HG02852 (cell line): Measurements from ENCODE around the gene C1QTNF1.
"Not testable (repeated sequence)": the region's sequence is repeated elsewhere in the genome, so short reads cannot be mapped to it uniquely, and the experiment has no call there.

Experiments
- ATAC-seq: cut with Tn5 transposase; IDR thresholded peaks from one replicate; pipeline ENCODE4 v1.9.1; 2021; ENCODE audit warnings: mild to moderate bottlenecking, moderate library complexity; ENCODE audit not compliant: unreplicated experiment

Gene C1QTNF1

GRCh38 chr17:79052131-79052530 lies 28.2 kb downstream of the C1QTNF1 start:
- ATAC-seq: no peak

- no peak for ATAC-seq
Measured at GRCh38 chr17:79053251-79053925, 29.4 kb downstream of the C1QTNF1 start.

- no peak for ATAC-seq
Measured at GRCh38 chr17:79054200-79054960, 30.4 kb downstream of the C1QTNF1 start.

GRCh38 chr17:79055197-79055596 lies 31.2 kb downstream of the C1QTNF1 start:
- no peak for ATAC-seq

DNA sequence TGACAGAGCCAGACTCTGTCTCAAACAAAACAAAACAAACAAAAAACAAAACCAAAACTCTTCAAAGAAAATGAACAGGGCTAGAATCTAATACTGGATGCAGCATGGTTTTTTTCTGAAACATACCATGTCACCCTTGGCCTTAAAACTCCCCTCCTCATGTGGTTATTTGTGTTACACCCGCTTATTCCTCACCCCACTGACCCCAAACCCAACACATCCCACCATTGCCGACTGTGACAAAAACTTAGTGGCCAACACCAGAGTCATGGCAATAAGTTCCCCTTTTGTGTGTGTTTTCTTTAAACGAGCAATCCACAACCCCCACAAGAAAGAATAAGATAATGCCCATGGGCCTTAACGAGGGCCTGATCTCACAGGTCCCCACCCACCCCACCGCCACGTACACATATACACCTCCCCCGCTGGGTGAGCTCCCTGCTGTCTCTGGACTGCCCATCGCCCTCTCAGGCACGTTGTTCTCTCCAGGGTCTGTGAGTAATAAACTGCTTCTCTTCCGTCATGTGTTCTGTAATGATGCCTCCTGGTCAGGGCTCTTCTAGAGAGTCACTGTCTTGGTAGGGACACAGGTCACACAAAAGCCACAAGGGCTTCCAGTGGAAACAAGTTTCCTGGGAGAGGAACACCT lies 33.9 kb downstream of the C1QTNF1 start:
- ATAC-seq: no peak

DNA sequence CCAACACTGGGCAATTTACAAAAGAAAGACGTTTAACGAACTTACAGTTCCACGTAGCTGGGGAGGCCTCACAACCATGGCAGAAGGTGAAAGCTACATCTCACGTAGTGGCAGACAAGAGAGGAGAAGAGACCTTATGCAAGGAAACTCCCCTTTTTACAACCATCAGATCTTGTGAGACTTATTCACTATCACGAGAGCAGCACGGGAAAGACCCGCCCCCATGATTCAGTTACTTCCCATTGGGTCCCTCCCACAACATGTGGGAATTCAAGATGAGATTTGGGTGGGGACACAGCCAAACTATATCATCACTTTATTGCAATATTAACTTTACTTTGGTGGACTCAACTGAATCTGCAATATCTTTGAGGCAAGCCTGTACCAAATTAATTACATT lies 38.7 kb downstream of the C1QTNF1 start:
- no peak for ATAC-seq

DNA sequence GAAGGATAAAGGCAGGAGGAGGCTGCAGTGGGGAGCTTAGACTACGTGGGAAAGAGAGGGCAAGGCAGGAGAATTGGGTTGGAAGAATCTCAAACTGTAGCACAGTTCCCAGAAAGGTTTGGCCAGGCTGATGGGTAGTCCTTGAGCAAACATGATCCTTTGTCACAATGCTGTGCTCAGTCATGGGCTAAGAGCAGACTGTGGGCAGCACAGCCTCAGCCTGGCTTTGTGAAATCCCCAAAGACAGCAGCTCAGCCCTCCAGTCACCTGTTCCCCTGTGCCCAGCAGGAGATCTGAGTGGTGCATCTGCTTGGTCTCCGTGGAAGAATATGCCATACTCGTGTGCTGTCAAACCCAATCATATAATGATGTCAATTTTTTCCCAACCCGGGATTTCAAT lies 40.1 kb downstream of the C1QTNF1 start:
- no peak for ATAC-seq

GRCh38 chr17:79065105-79065670 lies 41.2 kb downstream of the C1QTNF1 start:
- no peak for ATAC-seq

DNA sequence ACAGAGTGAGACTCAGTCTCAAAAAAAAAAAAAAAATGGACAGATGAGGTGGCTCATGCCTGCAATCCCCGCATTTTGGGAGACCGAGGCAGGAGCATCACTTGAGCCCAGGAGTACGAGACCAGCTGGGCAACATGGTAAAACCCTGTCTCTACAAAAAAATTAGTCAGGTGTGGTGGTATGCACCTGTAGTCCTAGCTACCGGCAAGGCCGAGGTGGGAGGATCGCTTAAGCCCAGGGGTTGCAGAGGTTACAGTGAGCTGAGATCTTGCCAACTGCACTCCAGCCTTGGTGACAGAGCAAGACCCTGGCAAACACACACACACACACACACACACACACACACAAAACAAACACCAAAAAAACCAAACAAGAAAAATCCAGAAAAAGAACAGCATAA lies 43.0 kb downstream of the C1QTNF1 start:
- no peak for ATAC-seq

GRCh38 chr17:79070266-79070880 lies 46.4 kb downstream of the C1QTNF1 start:
- ATAC-seq: no peak

GRCh38 chr17:79071161-79071740 lies 47.3 kb downstream of the C1QTNF1 start:
- no peak for ATAC-seq

- no peak for ATAC-seq
Measured at GRCh38 chr17:79072544-79072943, 48.6 kb downstream of the C1QTNF1 start.

DNA sequence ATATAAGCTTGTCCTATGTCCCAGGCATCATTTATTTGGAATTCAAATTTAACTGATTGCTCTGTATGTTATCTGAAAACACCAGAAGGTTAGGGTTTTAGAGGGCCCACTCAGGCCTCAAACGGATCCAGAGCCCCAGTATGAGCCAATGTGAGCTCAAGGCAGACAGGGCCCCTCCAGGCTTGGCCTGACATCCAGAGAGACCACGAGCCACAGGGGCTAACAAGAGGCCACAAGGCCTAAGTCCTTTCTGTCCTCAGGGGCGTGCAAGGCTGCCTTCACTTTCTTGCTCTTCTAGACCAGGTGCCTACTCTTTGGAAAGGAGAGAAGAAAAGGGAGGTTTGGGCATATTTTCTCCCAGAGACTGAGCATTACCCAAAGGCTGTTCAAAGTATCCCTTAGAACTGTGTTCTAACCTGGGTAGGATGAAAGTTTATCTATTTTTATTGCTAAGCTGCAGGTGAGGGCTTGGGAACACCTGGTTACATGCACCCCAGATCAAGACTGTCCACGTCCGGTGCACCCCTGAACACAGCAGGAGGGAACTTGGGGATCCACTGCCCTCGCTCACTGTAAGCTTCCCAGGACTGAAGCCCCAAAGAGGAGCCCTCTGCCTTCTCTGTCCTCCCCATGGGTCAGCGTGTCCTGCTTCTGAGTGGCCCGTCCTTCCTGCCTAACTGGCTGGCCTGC lies 49.2 kb downstream of the C1QTNF1 start:
- ATAC-seq: no peak

DNA sequence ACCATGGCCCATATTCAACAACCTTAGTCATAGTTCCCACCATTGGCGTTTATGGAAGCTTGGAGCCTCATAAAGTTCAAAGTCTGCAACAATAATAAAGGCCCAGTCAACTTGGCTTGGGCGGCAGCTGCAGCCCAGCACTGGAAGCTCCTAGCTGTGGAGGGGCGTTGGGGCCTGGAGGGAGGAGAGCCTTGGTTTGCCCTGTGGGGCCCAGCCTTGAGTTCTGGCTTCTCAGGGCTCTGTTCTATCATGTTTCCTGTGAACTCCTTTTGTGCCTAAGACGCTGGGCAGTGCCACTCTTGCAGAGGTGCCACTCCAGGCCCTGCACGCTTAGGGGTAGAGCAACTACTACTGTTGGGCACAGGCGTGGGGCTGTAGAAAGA lies 49.7 kb downstream of the C1QTNF1 start:
- ATAC-seq: no peak

- not testable (repeated sequence) for ATAC-seq
Measured at GRCh38 chr17:79074121-79074648, 50.2 kb downstream of the C1QTNF1 start.

DNA sequence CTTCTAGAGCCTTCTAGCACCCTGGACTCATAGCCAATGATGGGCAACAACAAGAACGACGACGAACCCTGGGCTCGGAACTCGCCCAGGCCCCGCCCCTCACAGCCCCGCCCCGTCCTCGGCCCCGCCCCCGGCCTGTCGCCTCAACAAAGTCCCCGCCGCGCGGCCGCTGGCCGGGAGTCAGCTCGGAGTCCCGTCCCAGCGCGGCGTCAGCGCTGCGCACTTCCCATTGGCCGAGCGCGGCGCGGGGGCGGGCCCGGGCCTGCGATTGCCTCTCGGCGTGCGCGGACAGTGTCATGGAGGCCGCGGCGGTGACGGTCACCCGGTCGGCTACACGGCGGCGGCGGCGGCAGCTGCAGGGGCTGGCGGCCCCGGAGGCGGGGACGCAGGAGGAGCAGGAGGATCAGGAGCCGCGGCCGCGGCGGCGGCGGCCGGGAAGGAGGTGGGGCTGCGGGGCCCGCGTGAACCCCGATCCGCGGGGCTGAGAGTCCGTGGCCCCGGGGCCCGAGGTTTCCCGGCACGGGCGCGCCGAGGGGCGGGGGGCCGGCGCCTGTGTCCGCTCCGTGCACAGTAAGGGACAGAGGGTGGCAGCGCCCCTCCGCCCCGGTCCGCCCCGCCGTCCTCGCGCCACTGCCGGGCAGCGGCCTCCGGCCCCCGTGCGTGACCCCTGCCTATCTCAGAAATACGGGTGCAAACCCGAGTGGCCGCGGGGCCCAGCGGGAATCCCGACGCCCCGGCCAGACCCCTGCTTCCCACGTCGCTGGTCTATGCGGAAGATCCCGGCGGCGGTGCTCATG lies 50.9 kb downstream of the C1QTNF1 start, which contains the start of gene ENGASE:
ENGASE (plus strand) TSS at position 176 of the 797 bp plus-strand sequence; CDS start at position 297, 121 bp downstream.
- peak; percentile 89 for ATAC-seq

- ATAC-seq: peak; percentile 26
Measured at GRCh38 chr17:79075446-79075750, 51.4 kb downstream of the C1QTNF1 start.

DNA sequence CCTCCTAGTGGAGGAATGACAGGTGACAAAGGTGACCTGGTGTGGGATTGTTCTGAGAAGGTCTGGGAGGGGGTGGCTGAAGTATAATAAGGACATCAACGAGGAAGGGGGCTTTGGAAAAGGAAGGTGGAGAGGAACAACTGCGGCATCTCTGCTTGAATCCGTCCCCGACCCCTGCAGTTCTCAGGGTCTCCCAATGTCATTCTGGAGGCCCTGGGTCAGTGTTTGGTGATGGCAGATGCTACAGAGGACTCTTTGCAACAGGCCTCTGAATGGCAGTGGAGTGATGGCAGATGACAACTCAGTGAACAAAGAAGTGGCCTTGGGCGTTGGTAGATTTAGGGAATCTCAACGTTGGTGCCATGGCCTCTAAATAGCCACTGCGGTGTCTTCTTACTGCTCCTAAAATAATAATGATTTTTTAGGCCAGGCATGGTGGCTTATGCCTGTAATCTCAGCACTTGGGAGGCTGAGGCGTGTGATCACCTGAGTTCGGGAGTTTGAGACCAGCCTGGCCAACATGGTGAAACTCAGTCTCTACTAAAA lies 52.0 kb downstream of the C1QTNF1 start:
- ATAC-seq: no peak

- ATAC-seq: no peak
Measured at GRCh38 chr17:79077587-79077986, 53.6 kb downstream of the C1QTNF1 start.
